Parathyroid adenoma (tissue), 2 donors: ENCODE data around the gene SLITRK5.
A peak's percentile ranks its signal among the peaks of the same experiment; 100 is the strongest.

Source experiments
- H2AFZ ChIP-seq: fragments of 300-600 bp; sonication (generic); one replicate; pipeline ENCODE4 v1.7.0; 2017; ENCODE audit warnings: antibody characterized with exemption, mild to moderate bottlenecking
- H3K27ac ChIP-seq: fragments of 300-600 bp; sonication (generic); one replicate; pipeline ENCODE4 v1.7.0; 2017
- H3K27me3 ChIP-seq: fragments of 300-600 bp; sonication (generic); one replicate; pipeline ENCODE4 v1.7.0; 2017; ENCODE audit warnings: low read length; ENCODE audit not compliant: control insufficient read depth, insufficient read depth
- H3K36me3 ChIP-seq: fragments of 300-600 bp; sonication (generic); one replicate; pipeline ENCODE4 v1.7.0; 2017; ENCODE audit warnings: low read length; ENCODE audit not compliant: control insufficient read depth, insufficient read depth
- H3K4me1 ChIP-seq: fragments of 300-600 bp; sonication (generic); one replicate; pipeline ENCODE4 v1.7.0; 2017; ENCODE audit warnings: control low read depth
- H3K4me2 ChIP-seq: fragments of 300-600 bp; sonication (generic); one replicate; pipeline ENCODE4 v1.7.0; 2017; ENCODE audit warnings: low read length
- H3K4me3 ChIP-seq: fragments of 300-600 bp; sonication (generic); one replicate; pipeline ENCODE4 v1.7.0; 2017; ENCODE audit warnings: low read depth, low read length
- H3K79me2 ChIP-seq: fragments of 300-600 bp; sonication (generic); one replicate; pipeline ENCODE4 v1.7.0; 2017; ENCODE audit warnings: control low read depth
- H3K9ac ChIP-seq: fragments of 300-600 bp; sonication (generic); one replicate; pipeline ENCODE4 v1.7.0; 2017; ENCODE audit warnings: mild to moderate bottlenecking
- H3K9me3 ChIP-seq: fragments of 300-600 bp; sonication (generic); one replicate; pipeline ENCODE4 v1.7.0; 2017; ENCODE audit warnings: low read length; ENCODE audit not compliant: control insufficient read depth
- CTCF ChIP-seq: fragments of 300-600 bp; sonication (generic); IDR thresholded peaks from one replicate; pipeline ENCODE4 v1.7.0; 2017; ENCODE audit warnings: antibody characterized with exemption, mild to moderate bottlenecking
- donor health status: primary hyperparathyroidism.

The SLITRK5 gene

GRCh38 chr13:87667686-87668085, 3.5 kb upstream of the SLITRK5 start:
- Histone ChIP-seq H3K27ac (no peak overlapping the region), H3K27me3 (peaks cover 5% of the 10 kb centered on the region), H3K9me3 (no peaks in the 10 kb centered on the region), H3K36me3 (no peaks in the 10 kb centered on the region), H3K79me2 (no peaks in the 10 kb centered on the region), H3K4me1 (no peaks in the 10 kb centered on the region), H3K4me2 (no peak overlapping the region), H3K4me3 (no peak overlapping the region), H3K9ac (no peak overlapping the region), H2AFZ (no peak overlapping the region)
- TF ChIP-seq CTCF = no peak

GRCh38 chr13:87669379-87669978, 1.7 kb upstream of the SLITRK5 start:
- Histone ChIP-seq H3K4me1 (no peaks in the 10 kb centered on the region), H3K27me3 (peaks cover 5% of the 10 kb centered on the region), H3K36me3 (no peaks in the 10 kb centered on the region), H2AFZ (no peak overlapping the region), H3K9me3 (no peaks in the 10 kb centered on the region), H3K27ac (no peak overlapping the region), H3K4me2 (no peak overlapping the region), H3K79me2 (no peaks in the 10 kb centered on the region), H3K9ac (no peak overlapping the region), H3K4me3 (no peak overlapping the region)
- peak; percentile 32 for TF ChIP-seq CTCF

- no peak overlapping the region for H3K27ac ChIP-seq
- H3K9ac ChIP-seq = no peak overlapping the region
- H3K27me3 ChIP-seq = peaks cover 2% of the 10 kb centered on the region
- H3K79me2 ChIP-seq = no peaks in the 10 kb centered on the region
- H3K36me3 ChIP-seq = no peaks in the 10 kb centered on the region
- peak overlapping the region; percentile 66 for H2AFZ ChIP-seq
- peak overlapping the region; percentile 37 for H3K4me3 ChIP-seq
- H3K9me3 ChIP-seq = no peaks in the 10 kb centered on the region
- no peak for TF ChIP-seq CTCF
- H3K4me1 ChIP-seq = no peaks in the 10 kb centered on the region
- peak overlapping the region; percentile 60 for H3K4me2 ChIP-seq
Measured at GRCh38 chr13:87671753-87672605, 808 bp downstream of the SLITRK5 start.

GRCh38 chr13:87674247-87674738, 3.1 kb downstream of the SLITRK5 start:
- Histone ChIP-seq H3K9me3 (no peaks in the 10 kb centered on the region), H3K27ac (no peak overlapping the region), H3K9ac (no peak overlapping the region), H3K4me1 (no peaks in the 10 kb centered on the region), H3K4me3 (no peak overlapping the region), H2AFZ (no peak overlapping the region), H3K36me3 (no peaks in the 10 kb centered on the region), H3K79me2 (no peaks in the 10 kb centered on the region), H3K27me3 (peaks cover 9% of the 10 kb centered on the region), H3K4me2 (no peak overlapping the region)
- no peak for TF ChIP-seq CTCF
